Tibial nerve (tissue), 4 donors: ENCODE measurements around the gene THEM4.

Experiments used
- EP300 ChIP-seq, 2 donors: sonication (generic); formaldehyde crosslinking; IDR thresholded peaks; one replicate each; pipeline ENCODE4 v1.6.1; 2017; ENCODE audit warnings: antibody characterized with exemption in 2 of 2, mild to moderate bottlenecking in 1 of 2
- POLR2A ChIP-seq, 2 donors: fragments of 450-650 bp; IDR thresholded peaks; one replicate each; pipeline ENCODE4 v1.6.1; 2017; ENCODE audit warnings: antibody characterized with exemption in 2 of 2, mild to moderate bottlenecking in 2 of 2, moderate library complexity in 2 of 2
- TF ChIP-seq, protein P1 (sequence below), 5 experiments: fragments of 200-600 bp in 3 of 5; fragments of 450-650 bp in 2 of 5; sonication (generic) in 3 of 5; IDR thresholded peaks; one replicate each; pipeline ENCODE4 v1.5.1; 2016 to 2019; ENCODE audit warnings: antibody characterized with exemption in 5 of 5, mild to moderate bottlenecking in 3 of 5, moderate library complexity in 2 of 5

DNA sequence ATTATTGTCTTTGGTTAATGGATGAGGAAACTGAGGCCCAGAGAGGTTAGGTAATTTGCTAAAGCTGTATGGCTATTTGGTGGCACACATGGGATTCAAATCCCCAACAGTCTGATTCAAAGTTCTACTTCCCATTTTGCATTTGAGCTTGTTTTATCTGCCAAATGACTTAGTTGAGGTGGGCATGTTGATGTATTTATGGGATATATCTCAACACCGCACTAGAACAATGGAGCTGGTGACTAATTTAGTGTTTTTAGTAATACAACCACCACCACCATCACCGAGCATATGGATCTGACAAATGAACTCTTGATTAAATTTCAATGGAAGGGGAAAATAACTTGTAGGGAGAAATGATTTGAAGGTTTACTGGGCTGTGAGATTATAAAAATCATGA lies 26.8 kb downstream of the THEM4 start:
- TF ChIP-seq EP300 (IDR thresholded peaks at IDR 0.05) (no peak), POLR2A (IDR thresholded peaks at IDR 0.05) (no peak)
- TF ChIP-seq, protein P1, sequence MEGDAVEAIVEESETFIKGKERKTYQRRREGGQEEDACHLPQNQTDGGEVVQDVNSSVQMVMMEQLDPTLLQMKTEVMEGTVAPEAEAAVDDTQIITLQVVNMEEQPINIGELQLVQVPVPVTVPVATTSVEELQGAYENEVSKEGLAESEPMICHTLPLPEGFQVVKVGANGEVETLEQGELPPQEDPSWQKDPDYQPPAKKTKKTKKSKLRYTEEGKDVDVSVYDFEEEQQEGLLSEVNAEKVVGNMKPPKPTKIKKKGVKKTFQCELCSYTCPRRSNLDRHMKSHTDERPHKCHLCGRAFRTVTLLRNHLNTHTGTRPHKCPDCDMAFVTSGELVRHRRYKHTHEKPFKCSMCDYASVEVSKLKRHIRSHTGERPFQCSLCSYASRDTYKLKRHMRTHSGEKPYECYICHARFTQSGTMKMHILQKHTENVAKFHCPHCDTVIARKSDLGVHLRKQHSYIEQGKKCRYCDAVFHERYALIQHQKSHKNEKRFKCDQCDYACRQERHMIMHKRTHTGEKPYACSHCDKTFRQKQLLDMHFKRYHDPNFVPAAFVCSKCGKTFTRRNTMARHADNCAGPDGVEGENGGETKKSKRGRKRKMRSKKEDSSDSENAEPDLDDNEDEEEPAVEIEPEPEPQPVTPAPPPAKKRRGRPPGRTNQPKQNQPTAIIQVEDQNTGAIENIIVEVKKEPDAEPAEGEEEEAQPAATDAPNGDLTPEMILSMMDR (IDR thresholded peaks at IDR 0.05) = no peak
